CD4-positive, alpha-beta T cell treated with Interleukin-4 for 1 hour (primary cell): ENCODE data around the gene E4F1.

Experiments used
- DNase-seq, 2 donors: peaks; one replicate each; pipeline ENCODE4 v3.0.0-alpha.2; 2020 to 2022

E4F1 gene

GRCh38 chr16:2208772-2209171 is 14.6 kb upstream of the E4F1 start:
- no peak for DNase-seq

DNA sequence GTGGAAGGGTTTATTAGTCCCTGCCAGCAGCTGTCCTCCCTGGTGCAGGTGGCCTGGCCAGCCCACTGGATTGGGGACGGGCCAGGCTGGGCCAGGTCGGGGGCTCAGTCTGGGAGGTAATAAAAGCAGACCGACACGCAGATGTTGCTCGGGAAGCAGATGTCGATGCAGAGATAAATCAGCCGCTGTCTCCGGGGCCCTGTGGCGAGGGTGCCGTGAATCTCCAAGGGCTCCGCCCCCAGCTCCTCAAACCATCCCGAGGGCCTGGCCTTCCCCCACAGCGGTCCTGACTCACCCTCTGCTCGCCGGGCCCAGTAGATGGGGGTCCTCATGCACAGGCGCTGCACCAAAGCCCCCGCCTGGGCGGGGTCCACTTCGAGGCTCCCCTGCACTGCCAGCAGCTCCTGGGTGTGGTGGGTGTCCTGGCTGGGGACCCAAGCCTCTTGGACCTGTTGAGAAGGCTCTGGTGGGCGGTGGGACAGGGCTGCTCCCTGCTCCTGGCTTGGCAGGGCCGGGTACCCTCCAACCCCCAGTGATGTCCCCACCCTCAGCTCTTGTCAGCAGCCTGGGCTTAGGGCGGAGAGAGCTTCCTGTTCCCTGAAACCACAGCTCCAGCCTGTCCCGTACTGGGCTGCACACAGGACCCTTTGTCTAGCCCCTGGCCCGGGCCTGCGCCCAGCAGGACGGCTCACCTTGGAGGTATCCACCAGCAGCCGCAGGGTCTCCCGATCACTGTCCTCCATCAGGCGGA is 14.0 kb upstream of the E4F1 start:
- no peak for DNase-seq

DNA sequence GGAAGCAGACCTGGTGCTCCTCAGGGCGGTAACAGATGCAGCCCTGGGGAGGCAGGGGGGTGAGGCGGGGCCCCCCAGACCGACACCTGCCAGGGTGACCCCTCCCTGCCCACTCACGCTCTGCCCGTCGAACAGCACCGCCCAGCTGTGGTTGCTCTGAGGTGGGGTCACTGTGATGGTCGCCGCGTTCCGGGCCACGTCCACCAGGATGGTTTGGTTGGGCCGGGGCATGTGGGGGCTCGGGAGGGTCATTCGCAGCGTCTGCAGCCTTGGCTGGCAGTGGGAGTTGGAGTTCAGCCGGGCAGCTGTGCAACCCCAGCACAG is 13.4 kb upstream of the E4F1 start:
- DNase-seq = no peak

DNA sequence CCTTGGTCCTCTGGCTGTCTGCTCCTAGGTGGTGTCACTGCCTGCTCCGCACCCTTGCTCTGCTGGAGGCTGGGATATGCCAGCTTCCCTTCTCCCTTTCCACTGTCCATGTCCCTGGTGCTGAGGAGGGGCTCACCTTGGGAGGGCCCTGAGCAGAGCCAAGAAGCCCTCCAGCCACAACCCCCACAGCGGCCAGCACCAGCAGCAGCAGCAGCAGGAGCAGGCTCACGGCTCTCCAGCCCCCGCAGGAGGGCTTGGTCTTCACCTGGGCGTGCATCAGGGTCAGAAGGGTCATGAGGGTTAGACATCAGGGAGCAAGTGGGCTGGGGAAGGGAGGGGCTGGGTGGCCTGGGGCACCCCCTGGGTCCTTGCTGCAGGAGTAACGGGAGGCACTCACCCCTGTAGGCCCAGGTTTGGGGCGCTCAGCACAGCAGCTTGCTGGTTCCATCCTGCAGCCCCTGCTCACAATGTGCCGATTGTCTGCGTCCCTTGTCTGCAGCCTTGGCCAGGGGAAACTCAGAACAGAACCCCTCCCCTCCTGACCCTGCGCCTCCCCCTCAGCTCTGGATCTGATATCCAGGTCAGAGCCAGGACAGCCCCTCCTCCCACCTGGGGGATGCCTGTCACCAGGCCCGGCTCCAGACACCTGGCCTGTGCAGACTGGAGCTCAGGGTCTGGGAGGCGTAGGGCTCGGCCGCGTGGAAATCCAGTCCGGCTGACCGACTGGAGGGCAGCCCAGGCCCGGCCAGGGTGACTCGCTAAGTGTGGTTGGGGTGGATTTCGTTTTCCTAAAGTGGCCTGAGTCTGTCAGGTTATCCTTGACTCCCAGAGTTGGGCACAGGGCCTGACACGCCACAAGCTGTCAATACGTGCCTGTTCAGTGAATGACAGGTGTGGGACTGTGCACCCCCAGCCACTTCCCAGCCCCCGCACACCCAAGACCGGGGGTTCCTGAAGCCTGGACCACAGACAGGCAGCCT is 12.7 kb upstream of the E4F1 start, which contains the start of gene BRICD5:
BRICD5 (minus strand) TSS at position 478 of the 980 bp plus-strand sequence; CDS start at position 448, 30 bp downstream.
- DNase-seq = no peak

DNA sequence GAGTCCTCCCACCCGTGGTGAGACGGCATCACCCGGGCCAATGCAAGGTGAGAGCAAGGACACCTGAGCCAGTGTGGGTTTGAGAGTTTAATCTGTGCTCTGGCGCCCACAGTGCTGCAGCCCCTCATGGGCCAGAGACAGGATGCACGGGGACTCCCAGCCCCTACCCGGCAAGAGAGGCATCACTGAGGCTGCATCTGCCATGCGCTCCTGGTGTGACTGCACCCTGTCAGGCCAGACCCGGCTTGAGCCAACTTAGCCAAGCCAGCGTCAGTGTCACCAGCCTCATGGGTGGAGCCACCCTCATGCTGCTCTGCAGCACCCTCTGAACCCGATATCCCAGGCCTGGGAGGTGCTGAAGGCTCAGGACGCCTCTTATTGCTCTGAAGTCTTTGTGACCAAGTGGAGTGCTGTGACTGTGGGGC is 11.5 kb upstream of the E4F1 start:
- no peak for DNase-seq

DNA sequence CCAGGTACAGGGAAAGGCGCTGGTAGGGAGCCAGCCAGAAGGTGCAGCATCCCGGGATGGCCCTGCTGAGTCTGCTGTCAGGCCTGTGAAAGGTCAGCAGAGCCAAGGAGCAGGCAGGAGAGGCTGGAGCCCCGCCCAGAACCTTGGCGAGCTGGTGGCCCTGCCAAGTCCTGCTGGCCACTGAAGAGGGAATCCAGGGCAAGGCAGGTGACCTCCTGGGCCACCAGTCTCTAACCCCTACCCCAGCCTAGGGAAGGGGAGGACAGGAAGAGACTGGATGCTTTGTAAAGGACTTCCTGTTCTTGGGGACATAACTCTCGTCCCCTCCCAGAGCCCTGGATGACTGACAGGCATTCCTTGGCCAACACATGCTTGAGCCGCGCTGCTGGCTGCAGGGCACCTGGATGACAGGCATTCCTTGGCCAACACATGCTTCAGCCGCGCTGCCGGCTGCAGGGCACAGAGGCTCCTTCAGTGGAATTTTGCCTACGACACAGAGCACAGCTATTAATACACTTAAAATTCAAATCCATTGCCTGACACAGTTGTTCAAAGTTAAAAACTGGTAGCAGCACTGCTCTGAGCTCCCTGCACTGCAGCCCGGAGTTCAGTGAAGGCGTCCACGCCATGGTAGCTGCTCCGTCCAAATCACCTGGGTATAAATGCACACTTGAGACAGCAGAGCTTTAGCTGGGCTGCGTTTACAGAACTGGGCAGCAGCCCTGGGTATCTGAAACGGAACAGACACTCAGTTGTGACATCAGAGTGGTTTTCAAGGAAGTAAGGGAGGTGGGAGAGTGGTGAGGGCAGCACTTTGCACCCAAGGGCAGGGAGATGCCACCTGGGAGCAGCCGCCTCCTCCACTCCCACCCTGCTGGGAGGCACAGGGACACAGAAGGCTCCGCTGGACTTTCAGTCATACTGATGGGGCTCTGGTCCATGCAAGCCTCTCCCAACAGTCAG is 10.7 kb upstream of the E4F1 start:
- DNase-seq = no peak

GRCh38 chr16:2213817-2214718 is 9.3 kb upstream of the E4F1 start:
- DNase-seq = no peak

GRCh38 chr16:2214719-2214968 is 8.7 kb upstream of the E4F1 start, which contains the start of gene PGP:
PGP (minus strand) TSS chr16:2214840; CDS start chr16:2214777, 63 bp downstream.
- no peak for DNase-seq

DNA sequence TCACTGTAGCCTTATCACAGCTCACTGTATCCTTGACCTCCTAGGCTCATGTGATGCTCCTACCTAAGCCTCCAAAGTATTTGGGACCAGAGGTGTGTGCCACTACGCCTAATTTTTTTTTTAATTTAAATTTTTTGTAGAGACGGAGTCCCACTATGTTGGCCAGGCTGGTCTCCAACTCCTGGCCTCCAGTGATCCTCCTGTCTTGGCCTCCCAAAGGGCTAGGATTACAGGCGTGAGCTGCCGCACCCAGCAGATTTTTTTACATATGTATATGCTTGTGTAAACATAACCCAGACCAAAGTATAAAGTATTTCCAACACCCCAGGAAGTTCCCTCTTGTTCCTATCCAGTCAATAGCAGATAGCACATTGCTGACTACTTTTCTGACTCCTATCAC is 7.1 kb upstream of the E4F1 start:
- no peak for DNase-seq

DNA sequence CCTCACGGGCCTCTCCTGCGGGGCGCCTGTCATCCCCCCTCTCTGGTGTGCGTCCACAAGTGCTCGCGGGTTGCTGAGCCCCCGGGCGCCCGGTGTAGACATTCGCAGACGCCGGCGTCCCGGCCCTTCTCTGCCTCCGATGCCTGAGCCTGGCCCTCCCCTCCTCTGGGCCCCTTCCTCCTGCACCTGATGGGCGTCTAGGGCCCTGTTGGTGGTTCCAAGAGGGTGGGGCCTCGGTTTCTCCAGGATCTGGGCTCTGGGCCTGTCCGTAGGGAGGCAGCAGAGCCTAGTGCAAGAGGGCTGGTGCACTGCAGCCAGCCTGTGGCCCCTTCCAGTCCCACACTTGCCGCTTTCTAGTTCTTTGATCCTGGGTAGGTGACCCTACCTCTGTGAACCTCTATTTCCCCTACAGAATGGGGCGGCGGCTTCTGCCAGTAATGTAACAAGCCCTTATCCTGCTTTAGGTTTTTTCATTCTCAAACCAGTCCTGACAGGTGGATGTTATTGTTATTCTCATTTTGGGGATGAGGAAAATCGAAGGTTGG is 623 bp downstream of the E4F1 start:
- no peak for DNase-seq

DNA sequence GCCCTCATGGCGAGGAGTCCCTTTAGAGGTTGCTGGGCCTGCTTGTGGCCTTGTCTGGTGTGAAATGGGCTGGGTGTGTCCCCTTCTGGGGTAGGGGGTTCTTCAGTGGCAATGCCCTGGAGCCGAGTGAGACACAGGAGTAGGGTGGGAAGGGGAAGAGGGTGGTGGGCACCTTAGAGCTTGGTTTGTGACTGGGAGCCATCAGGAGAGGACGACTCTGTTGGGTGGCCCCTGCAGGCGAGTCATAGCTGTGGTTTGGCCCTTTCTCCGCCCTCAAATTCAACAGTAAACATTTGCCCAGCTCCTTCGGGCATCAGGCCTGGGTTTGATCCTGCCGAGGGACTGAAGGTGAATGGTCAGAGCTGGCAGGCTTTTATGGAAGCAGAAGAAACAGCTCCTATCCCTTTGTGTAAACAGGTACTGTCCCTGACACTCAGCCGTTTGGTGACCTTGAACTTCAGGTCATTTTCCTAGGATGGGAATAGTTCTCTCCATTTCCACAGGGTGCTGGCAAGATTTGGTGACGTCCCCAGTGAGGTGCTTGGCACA is 2.9 kb downstream of the E4F1 start:
- DNase-seq = no peak

DNA sequence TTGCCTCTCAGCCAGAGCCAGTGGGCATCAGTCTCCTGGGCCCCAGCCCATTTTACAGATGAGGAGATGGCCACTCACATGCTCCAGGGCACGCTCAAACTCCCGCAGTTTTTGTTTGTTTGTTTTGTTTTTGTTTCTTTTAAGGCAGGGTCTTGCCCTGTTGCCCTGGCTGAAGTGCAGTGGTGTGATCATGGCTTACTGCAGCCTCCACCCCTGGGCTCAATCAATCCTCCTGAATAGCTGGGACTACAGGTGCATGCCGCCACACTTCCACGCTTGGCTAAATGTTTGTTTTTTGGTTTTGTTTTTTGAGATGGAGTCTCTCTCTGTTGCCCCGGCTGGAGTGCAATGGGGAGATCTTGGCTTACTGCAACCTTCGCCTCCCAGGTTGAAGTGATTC is 3.5 kb downstream of the E4F1 start:
- no peak for DNase-seq

GRCh38 chr16:2228161-2228824 is 4.9 kb downstream of the E4F1 start:
- DNase-seq = no peak

DNA sequence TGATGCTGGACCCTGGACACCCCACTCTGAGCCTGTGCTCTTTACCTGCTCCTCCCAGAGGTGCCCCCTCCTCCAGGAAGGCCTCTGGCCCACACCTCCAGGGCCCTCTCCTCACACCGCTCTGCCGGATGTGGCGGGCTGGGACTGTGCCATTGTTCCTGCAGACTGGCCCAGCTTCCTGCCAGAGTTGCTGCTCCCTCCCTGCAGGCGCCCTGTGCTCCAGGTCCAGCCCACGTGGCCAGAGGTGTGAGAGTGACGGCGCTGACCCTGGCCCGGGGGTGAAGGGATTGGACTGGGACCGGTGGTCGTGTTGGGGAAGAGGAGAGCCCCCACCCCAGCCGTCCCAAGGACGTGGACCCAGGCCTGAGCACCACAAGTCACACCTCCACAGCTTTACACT is 5.7 kb downstream of the E4F1 start:
- DNase-seq = no peak

- no peak for DNase-seq
Observed at GRCh38 chr16:2229632-2230250, 6.3 kb downstream of the E4F1 start.

DNA sequence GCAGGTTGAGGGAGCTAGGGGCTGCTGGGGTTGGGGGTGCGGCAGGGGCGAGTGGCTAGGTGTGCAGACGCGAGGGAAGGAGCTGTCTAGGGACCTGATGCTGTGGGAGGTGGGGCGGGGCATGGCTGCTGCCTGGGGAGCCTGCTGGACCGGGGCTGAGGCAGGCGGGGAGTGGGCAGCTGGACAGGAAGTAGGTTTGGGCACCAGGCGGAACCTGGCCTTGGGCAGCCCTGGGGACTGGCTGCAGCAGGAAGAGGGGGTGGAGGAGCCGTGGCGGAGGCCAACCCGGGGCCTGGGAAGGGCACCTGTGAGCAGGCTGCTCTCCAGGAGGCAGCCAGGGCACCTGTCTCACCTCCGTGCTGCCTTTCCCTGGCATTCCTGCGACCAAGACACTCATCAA is 7.0 kb downstream of the E4F1 start:
- no peak for DNase-seq

DNA sequence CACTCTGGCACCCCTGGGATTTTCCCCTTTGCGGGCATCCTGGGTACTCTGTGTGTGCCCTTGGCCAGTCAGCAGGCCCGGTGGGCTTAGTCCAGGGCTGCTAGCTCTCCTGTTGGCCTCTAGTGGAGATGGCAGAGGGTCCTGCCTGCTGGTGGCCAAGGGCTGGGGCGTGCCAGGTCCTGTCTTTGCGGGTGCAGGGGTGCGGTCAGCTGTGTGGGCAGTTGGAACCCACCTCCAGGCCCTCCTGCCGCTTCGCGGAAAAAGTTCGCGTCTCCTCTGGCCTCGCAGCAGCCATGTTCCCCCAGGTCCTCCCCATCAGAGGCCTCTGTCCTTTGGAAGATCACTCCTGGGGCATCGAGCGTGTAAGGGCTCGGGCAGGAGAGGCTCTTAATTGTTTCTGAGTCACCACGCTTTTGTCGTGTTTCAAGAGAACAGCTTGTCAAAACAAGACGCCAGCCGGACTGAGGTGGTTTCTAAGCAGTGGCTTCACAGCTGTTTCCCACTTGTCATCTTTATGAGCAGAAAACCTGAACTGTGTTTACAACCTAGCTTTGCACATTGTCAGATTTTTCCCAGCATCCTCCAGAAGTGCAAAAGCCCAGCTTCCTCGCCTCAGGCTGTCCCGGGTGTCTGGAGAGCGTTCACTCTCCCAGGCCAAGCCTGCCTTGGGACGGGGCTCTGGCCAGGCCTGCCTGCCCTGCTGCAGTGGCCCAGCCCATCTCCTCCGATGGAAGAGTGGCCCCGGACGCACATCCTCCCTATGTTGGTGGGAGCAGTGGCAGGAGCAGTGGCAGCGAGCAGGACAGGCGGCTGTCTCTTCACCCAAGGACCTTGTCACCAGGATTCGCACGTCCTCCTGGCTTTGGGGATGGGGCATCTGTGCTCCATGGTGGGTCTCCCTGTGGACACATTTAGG is 7.9 kb downstream of the E4F1 start:
- no peak for DNase-seq

GRCh38 chr16:2232094-2232990 is 9.0 kb downstream of the E4F1 start:
- DNase-seq = no peak
